Right lobe of liver (tissue), 6 donors: ENCODE results near the gene BAIAP2. TPM values are rescaled to one million over a fixed set of nuclear protein-coding genes. Genes with fewer than 3 reads are reported as not detected.

Experiments used
- ATAC-seq, 4 donors: fragments of 200-7000 bp; cut with Tn5 transposase; one replicate each; pipeline ENCODE4 v1.9.1; 2020; ENCODE audit warnings: mild to moderate bottlenecking in 4 of 4, moderate library complexity in 4 of 4
- DNase-seq, 3 donors: peaks; one replicate each; pipeline ENCODE4 v3.0.0-alpha.2; 2020
- H3K27ac ChIP-seq, 3 donors: fragments of 200-600 bp; one replicate each; pipeline ENCODE4 v1.8.0; 2022
- H3K27me3 ChIP-seq, 2 donors: fragments of 200-600 bp; one replicate each; pipeline ENCODE4 v1.8.0; 2022
- H3K36me3 ChIP-seq, 4 donors: fragments of 200-600 bp; sonication (generic) in 1 of 4; one replicate each; pipeline versions ENCODE4 v1.5.1 to v1.8.0; 2017 to 2022; ENCODE audit warnings: control low read depth in 1 of 4
- H3K4me1 ChIP-seq, 4 donors: fragments of 200-600 bp; sonication (generic) in 1 of 4; one replicate each; pipeline versions ENCODE4 v1.5.1 to v1.8.0; 2017 to 2022; ENCODE audit warnings: control low read depth in 1 of 4
- H3K4me3 ChIP-seq, 3 donors: fragments of 200-600 bp; one replicate each; pipeline ENCODE4 v1.8.0; 2022
- H3K9me3 ChIP-seq, 4 donors: fragments of 200-600 bp; sonication (generic) in 1 of 4; one replicate each; pipeline versions ENCODE4 v1.5.1 to v1.8.0; 2017 to 2022; ENCODE audit warnings: control low read depth in 1 of 4
- POLR2A ChIP-seq: fragments of 450-650 bp; IDR thresholded peaks from one replicate; pipeline ENCODE4 v1.6.1; 2017; ENCODE audit warnings: antibody characterized with exemption, mild to moderate bottlenecking
- WGBS: methylation state at CpG from one replicate; pipeline ENCODE4 v1.1.6; 2018; ENCODE audit warnings: low coverage, low lambda C conversion rate; ENCODE audit not compliant: insufficient coverage; ENCODE audit errors: missing lambda C conversion rate; 5-methylcytosine and 5-hydroxymethylcytosine counted together
- intact Hi-C, 2 donors: fragments of 100-400 bp; cut with DNase I; formaldehyde crosslinking; loops; one replicate each; pipeline versions ENCODE4 v1.11.2 to v1.14.1; 2022
- total RNA-seq, 6 experiments: library from RNA; depleted of rRNA in 2 of 6; stranded (reverse); fragments of >200 nt in 2 of 6; fragmentation: NEBNext Ultra II Directional in 3 of 6; extraction: Animal tissue kit (Norgen Biotek cat#: 25700) in 3 of 6; gene quantifications; one replicate each; pipeline versions ENCODE4 v1.1.0 to v1.2.4, GENCODE V29; 2016 to 2023
- TF ChIP-seq, protein P1 (sequence below), 4 donors: fragments of 200-600 bp in 3 of 4; fragments of 450-650 bp in 1 of 4; IDR thresholded peaks; one replicate each; pipeline versions ENCODE4 v1.5.1 to v1.8.0; 2016 to 2022; ENCODE audit warnings: antibody characterized with exemption in 4 of 4, mild to moderate bottlenecking in 2 of 4
- donor health status: DM: no; HTN: yes; CAD: no.
- donor health status: DM: no; HTN: no; CAD: no.
- donor health status: DM: no; HTN: no; CAD: no.
- donor health status: DM: no; HTN: yes; CAD: no.
- donor health status: DM: no; HTN: yes; CAD: no.

Gene BAIAP2
- total RNA-seq, 6 experiments from 2014 or later: 46.6 to 139 (median 63.3) TPM

DNA sequence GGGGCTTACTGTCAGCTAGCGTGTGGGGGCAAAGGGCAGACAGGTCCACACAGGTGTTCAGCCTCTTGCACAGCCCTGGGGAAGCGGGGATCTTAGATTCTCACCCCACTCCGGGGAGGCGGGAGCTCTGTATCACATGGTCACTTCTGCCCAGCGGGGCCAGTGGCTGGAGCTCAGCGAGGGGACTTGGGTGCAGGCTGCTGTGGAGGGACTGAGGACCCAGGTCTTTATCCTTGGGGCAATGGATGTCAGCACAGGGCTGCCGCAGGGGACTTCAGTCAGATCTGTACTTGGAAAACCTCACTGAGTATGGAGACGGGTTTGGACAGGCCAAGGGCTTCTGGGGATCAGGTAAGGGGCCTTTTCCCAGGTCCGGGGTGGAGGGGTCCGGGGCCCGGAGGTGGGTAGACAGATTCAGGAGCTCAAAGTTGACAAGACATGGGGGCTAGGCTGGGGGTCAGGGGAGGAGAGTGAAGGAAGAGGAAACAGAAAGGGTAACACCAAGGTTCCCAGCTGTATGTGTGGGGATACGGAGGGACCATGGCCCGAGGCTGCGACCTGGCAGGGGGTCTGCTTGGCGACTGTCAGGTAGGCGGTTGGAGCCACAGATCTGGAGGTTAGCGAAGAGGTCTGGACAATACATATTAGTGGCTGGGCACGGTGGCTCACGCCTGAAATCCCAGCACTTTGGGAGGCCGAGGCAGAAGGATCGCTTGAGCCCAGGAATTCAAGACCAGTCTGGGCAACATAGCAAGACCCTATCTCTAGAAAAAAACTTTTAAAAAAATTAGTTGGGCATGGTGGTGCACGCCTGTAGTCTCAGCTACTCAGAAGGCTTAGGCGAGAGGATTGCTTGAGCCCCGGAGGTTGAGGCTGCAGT is 15.1 kb upstream of the BAIAP2 start:
- whole genome bisulfite sequencing: 96% methylated on average over 15 of the region's 24 CpGs
- DNase-seq (peak in 2 of 3 donors; percentile 42 to 44), ATAC-seq (no peak)
- no peak overlapping the region for H3K4me3 ChIP-seq
- H3K9me3 ChIP-seq: no peaks in the 10 kb centered on the region
- H3K4me1 ChIP-seq: peaks cover 0 to 14% (median 2%) of the 10 kb centered on the region in 4 donors
- H3K36me3 ChIP-seq: no peaks in the 10 kb centered on the region
- H3K27me3 ChIP-seq: no peaks in the 10 kb centered on the region
- TF ChIP-seq, protein P1, sequence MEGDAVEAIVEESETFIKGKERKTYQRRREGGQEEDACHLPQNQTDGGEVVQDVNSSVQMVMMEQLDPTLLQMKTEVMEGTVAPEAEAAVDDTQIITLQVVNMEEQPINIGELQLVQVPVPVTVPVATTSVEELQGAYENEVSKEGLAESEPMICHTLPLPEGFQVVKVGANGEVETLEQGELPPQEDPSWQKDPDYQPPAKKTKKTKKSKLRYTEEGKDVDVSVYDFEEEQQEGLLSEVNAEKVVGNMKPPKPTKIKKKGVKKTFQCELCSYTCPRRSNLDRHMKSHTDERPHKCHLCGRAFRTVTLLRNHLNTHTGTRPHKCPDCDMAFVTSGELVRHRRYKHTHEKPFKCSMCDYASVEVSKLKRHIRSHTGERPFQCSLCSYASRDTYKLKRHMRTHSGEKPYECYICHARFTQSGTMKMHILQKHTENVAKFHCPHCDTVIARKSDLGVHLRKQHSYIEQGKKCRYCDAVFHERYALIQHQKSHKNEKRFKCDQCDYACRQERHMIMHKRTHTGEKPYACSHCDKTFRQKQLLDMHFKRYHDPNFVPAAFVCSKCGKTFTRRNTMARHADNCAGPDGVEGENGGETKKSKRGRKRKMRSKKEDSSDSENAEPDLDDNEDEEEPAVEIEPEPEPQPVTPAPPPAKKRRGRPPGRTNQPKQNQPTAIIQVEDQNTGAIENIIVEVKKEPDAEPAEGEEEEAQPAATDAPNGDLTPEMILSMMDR (IDR thresholded peaks at IDR 0.05): no peak
- TF ChIP-seq POLR2A: no peak
- peak overlapping the region in 1 of 3 donors; percentile 66 for H3K27ac ChIP-seq
- intact Hi-C loops: loop anchor here (5.0 to 10.0 kb wide), 3 partner anchors 75 to 225 kb away; no protein-coding TSS in a partner anchor

GRCh38 chr17:81020443-81020766 is 14.5 kb upstream of the BAIAP2 start:
- no peak for ATAC-seq
- H3K27me3 ChIP-seq: no peaks in the 10 kb centered on the region
- H3K4me1 ChIP-seq: peaks cover 0 to 18% (median 5%) of the 10 kb centered on the region in 4 donors
- H3K9me3 ChIP-seq: no peaks in the 10 kb centered on the region
- no peak for TF ChIP-seq POLR2A
- TF ChIP-seq, protein P1 (IDR thresholded peaks at IDR 0.05): no peak
- intact Hi-C loops: loop anchor here (5.0 to 10.0 kb wide), 3 partner anchors 74 to 224 kb away; no protein-coding TSS in a partner anchor
- no peak for DNase-seq
- no peak overlapping the region for H3K27ac ChIP-seq
- H3K4me3 ChIP-seq: no peak overlapping the region
- H3K36me3 ChIP-seq: no peaks in the 10 kb centered on the region
- 47% methylated on average over 2 of the region's 11 CpGs for whole genome bisulfite sequencing

DNA sequence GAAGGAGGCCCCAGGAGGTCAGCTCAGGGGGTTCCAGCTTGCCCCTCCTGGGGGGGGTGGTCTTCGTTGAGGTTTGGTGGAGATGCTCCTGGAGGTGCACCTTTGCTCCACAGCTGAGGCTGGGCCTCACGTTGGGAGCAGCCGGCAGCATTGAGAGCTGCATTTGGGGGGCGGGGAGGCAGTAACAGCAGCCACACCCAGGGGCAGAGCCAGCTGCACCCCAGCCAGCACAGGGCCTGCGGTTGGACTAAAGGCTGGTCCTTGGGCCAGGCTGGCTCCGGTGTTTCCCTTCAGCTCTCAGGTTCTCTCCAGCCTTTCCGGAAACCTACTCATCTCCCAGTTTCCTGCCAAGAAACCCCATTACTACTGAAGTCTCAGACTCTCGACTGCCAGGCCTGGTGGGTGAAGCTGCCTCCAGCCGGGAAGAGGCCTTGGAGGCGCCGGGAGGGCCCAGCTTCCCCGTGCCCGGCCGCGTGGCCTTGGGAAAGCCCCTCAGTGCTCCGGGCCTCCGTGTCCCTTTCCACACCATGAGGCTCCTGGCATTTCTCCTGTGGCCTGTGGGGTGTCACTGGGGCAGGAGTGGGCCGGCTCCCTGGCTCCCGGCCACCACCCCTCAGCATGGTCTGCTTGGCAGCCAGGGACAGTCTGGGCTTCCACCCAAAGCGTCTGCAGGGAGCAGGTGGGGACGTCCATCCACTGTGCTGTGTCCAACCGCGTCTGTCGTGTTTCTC is 14.0 kb upstream of the BAIAP2 start:
- DNase-seq (peak in 2 of 3 donors; percentile 46 to 52), ATAC-seq (no peak)
- 80% methylated on average over 2 of the region's 24 CpGs for WGBS
- Histone ChIP-seq H3K4me3 (no peak overlapping the region), H3K9me3 (no peaks in the 10 kb centered on the region), H3K27me3 (no peaks in the 10 kb centered on the region), H3K36me3 (no peaks in the 10 kb centered on the region), H3K27ac (no peak overlapping the region), H3K4me1 (peaks cover 0 to 18% (median 5%) of the 10 kb centered on the region in 4 donors)
- intact Hi-C loops: loop anchor here (5.0 to 10.0 kb wide), 3 partner anchors 74 to 224 kb away; no protein-coding TSS in a partner anchor
- TF ChIP-seq, protein P1 (IDR thresholded peaks at IDR 0.05): no peak
- no peak for TF ChIP-seq POLR2A

- no peak overlapping the region for H3K27ac ChIP-seq
- no peak for TF ChIP-seq POLR2A
- ATAC-seq (no peak), DNase-seq (no peak)
- no peaks in the 10 kb centered on the region for H3K27me3 ChIP-seq
- WGBS: 81% methylated on average over 17 of the region's 19 CpGs
- H3K4me1 ChIP-seq: peaks cover 0 to 18% (median 6%) of the 10 kb centered on the region in 4 donors
- H3K36me3 ChIP-seq: no peaks in the 10 kb centered on the region
- intact Hi-C loops: loop anchor here (5.0 to 10.0 kb wide), 3 partner anchors 73 to 223 kb away; no protein-coding TSS in a partner anchor
- H3K9me3 ChIP-seq: no peaks in the 10 kb centered on the region
- H3K4me3 ChIP-seq: no peak overlapping the region
Measured at GRCh38 chr17:81021531-81022343, 13.2 kb upstream of the BAIAP2 start.
